ENCODE results near the gene ACTRT2. TPM values are rescaled to one million over a fixed set of nuclear protein-coding genes. Genes with fewer than 3 reads are reported as not detected.

ACTRT2 gene
- total RNA-seq, 1 experiment from 2014 or later, result not detected

DNA sequence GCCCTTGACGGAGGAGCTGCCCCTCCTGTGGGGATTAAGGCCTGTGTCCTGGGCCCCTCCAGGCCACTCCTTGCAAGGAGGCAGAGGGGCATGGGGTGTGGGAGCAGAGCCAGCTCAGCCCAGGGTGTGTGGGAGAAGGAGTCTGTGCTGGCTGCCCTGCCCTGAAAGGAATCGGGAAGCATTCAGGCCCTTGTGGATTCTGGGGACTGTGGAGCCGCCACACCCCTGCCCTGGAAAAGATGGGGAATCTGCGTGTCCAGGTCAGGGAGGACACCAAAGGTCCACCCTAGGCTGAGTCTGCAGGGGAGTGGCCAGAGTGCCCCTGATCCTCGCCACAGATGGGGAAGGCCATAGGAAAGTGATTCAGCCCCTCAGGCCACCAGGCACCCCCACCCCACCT lies 31.2 kb downstream of the ACTRT2 start:
- DNase-seq (ENCODE audit: low read depth), result no peak

- no peak for DNase-seq (ENCODE audit: low read depth)
Measured at GRCh38 chr1:3053366-3053980, 32.2 kb downstream of the ACTRT2 start.

DNA sequence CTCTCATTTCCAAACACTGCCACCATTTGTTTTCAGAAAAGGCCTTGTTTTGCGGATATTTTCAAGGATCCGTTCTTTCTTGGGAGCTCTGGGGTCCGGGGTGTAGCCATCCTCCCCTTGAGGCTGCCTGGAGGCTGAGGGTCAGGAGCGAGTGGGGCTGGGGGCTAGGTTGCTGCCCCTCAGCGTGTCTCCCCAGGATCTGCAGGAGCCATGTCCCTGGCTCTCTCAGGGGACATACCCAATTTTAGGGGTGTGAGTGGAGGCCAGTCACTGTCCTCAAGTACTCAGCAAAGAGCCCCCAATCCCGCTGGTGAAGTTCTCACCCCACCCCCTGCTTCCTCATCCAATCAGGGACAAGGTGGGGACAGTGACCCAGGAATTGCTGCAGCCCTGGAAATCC lies 32.7 kb downstream of the ACTRT2 start:
- DNase-seq (ENCODE audit: low read depth), result no peak

DNA sequence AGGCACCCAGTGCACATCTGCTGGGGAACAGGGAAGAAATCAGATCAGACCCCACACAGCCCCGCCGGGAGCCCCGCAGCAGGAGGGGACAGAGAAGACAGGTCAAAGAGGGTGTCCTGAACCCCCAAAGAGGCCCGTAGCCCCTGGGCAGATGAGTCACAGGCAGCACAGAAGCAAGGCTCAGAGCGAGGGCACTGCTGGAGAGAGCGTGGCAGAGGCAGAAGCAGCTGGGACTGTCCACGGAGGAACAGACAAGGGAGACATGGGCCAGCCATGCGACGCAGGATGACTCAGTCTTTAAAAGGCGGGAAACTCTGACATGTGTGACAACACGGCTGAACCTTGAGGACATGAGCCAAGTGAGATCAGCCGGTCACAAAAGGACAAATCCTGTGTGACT lies 33.2 kb downstream of the ACTRT2 start:
- DNase-seq (ENCODE audit: low read depth), result no peak

DNA sequence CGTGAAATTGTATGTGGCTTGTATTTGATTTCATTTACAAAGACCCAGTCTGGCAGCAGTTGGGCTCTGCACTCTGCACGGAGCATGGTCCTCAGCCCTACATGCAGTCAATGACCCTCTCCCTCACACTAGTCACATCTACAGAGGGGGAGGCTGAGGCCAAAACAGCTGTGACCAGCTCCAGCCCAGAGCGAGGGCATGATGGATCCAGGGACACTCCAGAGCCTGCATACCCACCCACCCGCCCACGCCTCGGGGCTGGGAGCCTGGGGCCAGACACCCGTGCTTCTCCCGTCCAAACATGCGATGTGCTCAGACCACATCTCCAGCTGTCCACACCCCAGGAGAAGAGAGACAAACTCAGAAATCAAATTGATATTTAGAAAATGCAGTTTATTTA lies 33.8 kb downstream of the ACTRT2 start:
- no peak for DNase-seq (ENCODE audit: low read depth)

DNA sequence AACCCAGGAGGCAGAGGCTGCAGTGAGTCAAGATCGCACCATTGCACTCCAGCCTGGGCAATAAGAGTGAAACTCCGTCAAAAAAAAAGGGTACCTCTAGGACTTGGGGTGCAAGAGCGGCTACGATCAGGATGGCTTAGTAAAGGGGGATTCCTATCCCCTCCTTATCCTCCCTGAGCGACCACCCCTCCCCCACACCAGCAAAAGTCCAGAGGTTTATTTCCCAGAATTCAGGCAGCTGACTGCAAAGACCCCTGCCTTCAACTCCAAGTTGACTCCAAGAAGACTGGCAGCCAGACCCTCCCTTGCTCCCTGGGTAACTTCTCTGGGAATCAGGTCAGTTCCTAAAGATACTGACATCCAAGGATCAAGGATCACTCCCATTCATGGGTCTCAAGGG lies 35.4 kb downstream of the ACTRT2 start:
- no peak for DNase-seq (ENCODE audit: low read depth)

- DNase-seq (ENCODE audit: low read depth), result no peak
Measured at GRCh38 chr1:3058263-3059030, 37.2 kb downstream of the ACTRT2 start.

DNA sequence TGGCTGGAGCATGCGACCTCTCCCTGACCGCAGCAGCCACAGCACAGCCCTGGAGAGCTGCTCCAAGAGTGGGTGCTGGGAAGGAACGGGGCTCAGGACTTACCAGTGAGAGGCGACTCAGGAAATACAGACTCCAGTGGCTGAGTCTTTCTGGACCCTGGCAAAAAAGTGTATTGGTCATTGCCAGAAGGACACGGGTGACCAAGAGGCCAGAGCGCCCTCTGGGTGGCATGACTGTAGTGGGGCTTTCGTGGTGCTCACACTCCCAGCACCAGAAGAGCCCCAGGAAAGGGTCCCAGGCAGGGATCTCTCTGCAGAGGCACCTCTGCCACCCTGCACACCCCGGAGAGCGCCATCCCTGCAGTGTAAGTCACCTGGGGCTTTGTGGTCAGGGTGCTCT lies 38.9 kb downstream of the ACTRT2 start:
- DNase-seq (ENCODE audit: low read depth), result no peak

- DNase-seq (ENCODE audit: low read depth), result peak; percentile 49
Measured at GRCh38 chr1:3060601-3061551, 39.6 kb downstream of the ACTRT2 start.

- DNase-seq (ENCODE audit: low read depth), result no peak
Measured at GRCh38 chr1:3061566-3061965, 40.3 kb downstream of the ACTRT2 start.

GRCh38 chr1:3061981-3062615 lies 40.8 kb downstream of the ACTRT2 start:
- DNase-seq (ENCODE audit: low read depth), result no peak

DNA sequence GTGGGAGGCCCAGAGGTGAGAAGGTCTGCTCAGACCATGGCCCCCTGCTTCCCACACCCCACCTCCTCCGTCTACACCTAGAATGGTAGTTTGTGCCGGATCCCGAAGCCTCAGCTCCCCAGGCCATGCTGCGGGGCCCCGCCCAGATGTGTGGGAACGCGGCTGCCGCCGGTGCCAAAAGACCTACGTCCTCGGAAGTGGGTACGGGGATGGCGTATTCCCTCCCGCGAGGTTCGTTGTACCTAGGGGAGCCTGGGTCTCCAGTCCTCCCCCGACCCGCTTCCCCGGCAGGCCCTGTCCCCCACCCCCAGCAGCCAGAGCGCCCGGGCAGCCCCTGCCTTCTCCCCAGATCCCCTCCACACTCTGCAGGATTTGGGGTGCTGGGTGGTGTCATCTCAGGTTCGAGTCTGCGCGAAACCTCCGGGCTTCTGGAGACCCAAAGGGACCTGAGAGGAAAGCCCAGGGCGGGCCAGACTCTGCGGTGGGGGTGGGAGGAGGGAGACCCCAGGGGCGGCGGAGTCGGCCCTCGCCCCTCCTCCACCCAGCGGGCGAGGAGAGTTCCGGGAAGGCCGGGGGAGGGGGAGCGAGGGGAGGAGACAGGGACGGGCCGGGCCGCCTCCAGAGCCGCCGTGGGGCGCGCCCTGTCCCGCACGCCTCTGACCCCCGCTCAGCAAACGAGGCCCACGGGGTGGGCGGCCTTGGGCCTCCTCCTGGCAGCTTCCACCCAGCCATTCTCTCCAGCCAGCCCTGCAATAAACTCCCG lies 41.5 kb downstream of the ACTRT2 start:
- no peak for DNase-seq (ENCODE audit: low read depth)

DNA sequence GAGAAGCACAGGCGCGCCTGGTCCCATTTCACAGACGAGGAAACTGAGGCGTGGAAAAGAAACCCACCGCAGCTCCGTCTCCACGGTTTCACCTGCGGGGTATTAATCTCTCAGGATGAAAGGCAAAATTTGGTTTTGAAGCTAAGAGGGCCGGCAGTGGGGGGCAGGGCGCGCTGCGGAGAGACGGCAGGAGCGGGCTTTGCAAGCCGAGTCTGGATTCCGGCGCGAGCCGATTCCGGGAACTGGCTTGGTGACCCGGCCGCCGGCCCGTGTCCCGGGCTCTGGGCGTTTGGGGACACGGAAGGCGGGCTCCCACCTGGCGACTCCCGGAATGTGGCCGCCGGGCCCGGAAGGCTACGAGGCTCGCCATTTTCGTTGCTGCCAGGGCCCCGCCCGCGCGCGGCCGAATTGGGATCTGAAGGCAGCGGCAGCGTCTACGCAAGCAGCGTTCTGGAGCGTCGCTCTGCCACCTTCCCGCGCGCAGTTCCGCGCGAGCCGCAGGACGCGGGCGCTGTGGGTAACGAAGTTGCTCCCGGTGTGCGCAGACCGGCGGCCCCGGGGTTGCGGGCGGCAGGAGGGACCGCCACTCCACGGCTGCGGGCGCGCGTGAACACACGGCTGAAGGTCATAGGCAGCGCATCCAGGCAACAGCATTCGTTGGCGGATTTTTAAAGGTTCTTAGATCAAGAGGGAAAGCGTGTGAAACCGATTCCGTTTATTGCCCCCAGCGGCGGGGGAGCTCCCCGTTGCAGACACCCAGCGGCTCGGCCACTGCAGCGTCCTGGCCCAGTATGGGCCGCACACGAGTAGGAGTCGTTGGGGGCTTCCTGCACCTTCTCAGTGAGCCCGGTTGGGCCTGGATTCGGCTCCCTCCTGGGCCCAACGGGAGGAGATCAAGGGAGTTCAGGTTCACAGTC lies 42.4 kb downstream of the ACTRT2 start:
- no peak for DNase-seq (ENCODE audit: low read depth)

- no peak for DNase-seq (ENCODE audit: low read depth)
Measured at GRCh38 chr1:3064296-3064850, 43.1 kb downstream of the ACTRT2 start.

DNA sequence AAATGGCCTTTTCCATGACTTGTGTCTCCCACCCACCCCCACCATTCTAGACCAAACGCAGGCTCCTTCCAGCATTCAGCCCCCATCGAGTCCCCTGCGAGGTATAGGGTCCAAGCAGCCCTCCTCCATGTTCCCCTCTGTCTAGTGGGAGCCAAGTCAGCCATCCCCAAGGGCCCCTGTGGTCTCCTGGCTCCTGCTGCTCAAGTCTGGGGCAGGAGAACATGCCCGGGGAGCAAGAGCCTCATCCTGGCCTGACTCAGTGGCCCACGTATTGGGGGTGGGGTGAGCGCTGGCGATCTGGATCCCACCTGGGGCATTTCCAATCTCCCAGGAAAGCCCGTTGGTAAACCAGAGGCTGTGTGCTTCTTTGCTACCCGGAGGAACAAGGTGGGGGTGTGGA lies 43.6 kb downstream of the ACTRT2 start:
- no peak for DNase-seq (ENCODE audit: low read depth)

- DNase-seq (ENCODE audit: low read depth), result no peak
Measured at GRCh38 chr1:3065396-3065795, 44.1 kb downstream of the ACTRT2 start.

DNA sequence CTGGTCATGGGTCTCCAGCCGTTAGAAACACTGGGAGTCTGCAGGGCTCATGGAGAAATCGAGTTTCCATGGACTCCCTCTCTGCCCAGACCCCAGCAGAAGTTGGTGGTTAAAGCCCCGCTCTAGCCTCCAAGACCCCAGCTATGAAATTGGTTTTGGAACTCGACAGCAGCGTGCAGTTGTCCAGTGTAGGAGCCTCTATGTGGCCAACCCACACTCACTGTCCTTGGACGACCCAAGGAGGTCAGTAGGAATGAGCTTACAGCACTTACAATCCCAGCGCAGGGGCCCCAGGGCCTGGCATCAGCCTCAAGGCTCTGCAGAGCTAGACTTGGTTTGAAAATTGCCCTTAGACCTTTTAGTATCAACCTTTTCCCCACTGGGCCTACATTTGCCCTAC lies 44.5 kb downstream of the ACTRT2 start:
- DNase-seq (ENCODE audit: low read depth), result no peak

GRCh38 chr1:3066250-3066711 lies 45.0 kb downstream of the ACTRT2 start:
- DNase-seq (ENCODE audit: low read depth), result peak; percentile 63

DNA sequence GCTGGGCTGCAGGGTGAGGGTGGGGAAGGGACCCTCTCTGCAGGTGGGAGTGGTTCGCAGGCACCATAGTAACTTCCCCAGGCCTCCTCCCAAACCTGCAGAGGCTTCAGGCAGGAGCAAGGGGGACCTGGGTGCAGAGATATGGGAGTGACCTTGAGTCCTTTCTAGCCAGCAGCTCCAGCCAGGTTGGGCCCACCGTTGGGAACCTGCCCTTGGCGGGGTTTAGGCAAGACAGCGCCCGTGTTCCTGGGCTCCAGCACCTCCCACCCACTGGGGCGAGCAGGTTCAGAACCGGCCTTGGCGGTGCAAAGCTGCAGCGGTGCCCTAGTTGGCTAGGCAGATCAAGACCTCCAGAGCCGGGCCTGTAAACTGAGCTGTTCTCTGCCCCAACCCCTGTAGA lies 45.6 kb downstream of the ACTRT2 start:
- no peak for DNase-seq (ENCODE audit: low read depth)

DNA sequence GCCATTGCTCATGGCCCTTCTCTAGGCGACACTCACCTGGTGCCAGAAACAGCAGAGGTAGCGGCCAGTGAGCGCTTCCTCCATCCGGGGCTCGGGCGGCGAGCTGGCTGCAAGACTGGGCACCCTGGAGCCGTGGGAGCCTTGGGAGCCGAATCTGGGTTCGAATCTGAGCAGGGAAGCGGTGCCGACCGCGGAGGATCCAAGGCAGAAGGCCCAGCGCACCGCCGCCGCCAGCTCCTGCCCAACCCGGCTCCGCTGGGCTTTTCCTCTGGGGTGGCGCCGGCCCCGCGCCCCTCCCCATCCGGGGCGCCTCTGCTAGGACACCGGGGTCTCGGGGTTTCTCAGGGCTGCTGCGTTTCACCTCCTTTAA lies 46.0 kb downstream of the ACTRT2 start:
- DNase-seq (ENCODE audit: low read depth), result no peak

All from Daoy (cell line).